SW480 (cell line): ENCODE data around the gene PITRM1.

Source experiments
- DNase-seq: peaks from one replicate; pipeline ENCODE4 v3.0.0-alpha.2; 2016; ENCODE audit warnings: low spot score

PITRM1 gene

GRCh38 chr10:3102720-3103427 lies 69.7 kb downstream of the PITRM1 start:
- DNase-seq: no peak

DNA sequence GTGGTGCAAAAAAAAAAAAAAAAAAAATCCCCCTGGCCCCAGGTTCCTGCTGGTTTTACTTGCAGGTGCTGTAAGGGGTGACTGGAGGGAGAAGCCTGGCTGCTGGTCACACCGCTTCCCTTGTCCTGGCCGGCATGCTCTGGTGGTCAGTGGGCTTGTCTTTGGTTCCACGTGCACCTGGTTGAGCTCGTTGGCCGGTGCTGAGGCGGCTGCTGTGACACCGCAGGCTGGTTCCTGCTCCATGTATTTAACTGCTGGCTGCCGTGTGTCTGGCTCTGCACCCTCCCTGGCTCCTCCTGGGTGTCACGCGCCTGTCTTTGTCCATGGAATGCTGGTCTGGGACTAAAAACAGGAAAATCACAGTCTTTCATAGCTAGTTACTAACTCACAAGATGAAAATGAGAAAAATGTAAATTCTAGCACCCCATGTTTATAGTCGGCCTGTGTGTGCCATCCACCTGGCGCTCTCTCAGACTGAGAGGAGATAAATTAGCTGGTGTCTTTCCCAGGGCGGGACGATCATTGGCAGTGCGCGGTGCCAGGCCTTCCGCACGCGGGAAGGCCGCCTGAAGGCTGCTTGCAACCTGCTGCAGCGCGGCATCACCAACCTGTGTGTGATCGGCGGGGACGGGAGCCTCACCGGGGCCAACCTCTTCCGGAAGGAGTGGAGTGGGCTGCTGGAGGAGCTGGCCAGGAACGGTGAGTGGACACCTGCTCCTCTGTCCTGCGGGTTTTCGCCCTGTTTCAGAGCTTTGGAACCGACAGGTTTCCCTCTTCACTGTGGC lies 71.5 kb downstream of the PITRM1 start:
- DNase-seq: no peak

DNA sequence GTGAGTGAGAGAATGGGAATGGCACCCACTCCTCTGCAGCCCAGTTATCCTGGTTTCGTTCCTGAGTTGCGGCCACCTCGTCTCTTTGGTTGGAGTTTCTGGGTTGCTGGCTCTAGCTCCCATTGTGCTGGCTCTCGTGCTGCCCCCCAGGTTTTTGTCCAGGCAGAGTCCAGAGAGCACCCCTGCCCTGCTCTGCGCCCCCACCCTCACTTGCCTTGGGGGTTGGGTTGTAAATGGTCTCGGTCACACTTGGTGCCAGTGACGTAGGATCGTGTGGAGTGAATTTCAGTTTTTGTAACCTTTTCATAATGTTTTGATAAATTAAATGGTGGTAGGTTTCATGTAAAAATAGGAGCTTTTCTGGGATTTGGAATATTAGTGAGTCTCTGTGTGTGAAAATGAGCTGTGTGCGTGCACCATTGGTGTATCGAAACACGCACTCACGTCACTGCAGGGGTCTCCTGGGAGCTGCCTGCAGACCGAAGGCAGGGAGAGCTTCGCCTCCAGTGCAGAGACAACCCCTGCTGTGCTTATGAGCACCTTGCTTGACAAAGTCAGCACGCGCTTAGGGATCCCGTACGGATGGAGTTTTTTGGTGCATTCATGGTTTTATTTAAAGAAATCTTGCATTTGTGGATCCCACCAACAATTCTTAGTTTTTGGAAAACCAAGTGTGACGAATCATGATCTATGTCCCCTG lies 72.3 kb downstream of the PITRM1 start:
- DNase-seq: no peak

GRCh38 chr10:3099291-3100092 lies 73.1 kb downstream of the PITRM1 start:
- no peak for DNase-seq

DNA sequence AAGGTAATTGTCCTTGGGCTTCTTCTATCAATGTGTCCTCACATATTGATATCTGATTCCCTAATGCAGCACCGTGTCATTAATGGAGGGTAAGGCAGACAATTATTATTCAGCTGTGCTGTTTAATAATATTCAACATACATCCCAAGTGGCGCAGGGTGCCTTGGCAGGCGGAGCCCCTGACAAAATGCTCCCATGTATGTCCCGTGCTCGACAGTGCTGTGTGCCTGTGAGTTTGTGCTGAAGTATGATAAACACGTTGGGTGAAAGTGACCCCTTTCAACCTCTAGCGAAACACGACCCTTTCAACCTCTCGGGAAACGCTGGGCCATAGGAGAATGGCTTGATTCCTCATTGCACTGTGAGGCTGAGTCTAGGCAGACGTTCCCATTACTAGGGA lies 73.9 kb downstream of the PITRM1 start:
- no peak for DNase-seq

DNA sequence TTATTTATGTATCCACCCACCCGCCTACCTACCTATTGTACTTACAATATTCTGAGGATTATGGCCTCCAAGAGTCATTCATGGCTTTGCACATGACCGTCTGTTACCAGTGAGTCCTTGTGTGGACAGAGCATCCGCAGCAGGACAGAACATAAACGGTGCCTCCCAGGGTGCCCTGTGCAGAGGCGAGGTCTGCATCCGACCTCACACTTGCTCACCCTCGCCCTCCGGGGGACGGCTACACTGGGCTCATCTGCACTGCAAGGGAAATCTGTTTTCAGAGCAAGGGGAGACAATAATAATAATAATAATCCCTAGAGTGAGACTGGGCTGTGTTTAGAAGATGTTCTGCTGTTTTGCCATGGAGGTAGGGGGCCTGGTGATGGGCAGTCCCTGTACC lies 75.4 kb downstream of the PITRM1 start:
- no peak for DNase-seq

GRCh38 chr10:3096149-3096548 lies 76.4 kb downstream of the PITRM1 start:
- peak; percentile 11 for DNase-seq

DNA sequence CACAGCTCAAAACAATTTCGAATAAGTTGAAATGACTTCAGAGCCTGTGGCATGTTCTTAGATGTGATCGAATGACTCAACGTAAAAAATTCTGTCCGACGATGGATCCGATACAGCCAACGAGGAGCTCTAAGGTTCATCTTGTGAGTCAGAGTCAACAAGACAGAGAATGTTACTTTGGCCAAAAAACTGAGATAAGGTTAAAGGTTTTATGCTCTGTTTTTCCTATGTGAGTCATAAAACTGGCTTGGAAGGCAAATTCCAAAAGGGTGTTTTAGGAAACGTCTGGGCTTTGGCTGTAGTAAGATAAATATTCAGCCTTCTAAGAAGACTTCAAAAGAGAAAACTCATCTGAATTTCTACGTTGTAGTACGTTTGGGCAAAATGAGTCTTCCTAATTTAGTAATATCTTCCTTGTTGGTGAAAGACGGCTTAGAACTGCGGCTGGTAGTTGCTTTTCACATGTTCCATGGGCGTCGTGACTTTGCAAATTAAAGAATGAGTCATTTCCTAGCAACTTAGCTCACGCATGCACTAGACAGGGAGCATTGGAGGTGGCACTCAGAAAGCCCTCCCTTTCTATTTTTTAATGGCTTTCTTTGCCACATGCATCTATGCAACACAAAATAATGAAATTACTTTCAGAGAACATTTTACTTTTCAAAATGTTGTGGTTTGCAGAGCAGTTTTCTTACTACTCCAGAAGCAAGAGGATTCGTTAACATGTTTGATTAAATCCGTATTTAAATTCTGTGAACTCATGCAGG lies 77.0 kb downstream of the PITRM1 start:
- DNase-seq: peak; percentile 85

DNA sequence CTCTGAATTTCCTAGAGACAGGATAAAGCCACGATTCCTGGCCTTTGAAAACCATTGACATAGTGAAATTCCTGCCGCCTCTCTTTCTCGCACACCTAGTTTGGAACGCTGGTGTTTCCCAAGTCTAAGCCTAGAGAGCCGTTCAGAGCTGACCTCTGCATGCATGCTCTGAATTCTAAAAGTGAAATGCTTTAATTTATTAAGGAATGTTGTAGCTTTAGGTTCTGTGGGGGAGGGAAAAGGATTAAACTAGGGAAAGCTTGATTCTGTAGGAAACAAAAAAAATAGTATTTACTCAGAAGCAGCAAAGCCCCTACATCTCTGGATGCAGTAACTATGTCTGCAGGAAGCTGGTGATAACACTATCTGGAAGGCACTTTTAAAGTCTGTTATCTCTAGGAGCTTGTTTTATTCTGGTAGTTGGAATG lies 78.0 kb downstream of the PITRM1 start:
- DNase-seq: no peak

DNA sequence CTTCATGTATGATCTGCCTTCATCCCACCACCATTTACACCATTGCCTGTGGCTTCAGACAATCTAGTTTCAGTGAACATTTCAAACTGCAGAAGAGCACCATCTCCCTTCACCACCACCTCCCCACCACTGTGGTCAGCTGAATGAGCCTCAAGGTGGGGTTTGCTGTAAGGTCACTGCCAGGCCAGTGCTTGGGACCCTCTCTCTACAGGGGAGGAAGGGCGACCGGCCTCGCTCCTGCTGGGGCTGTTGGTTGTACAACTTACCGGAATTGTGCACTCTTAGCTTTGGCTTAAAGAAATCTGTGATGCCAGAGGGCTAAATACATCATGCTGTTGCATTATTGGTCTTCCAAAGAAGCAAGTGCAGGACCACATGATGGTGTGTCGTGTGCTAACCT lies 78.6 kb downstream of the PITRM1 start:
- no peak for DNase-seq

DNA sequence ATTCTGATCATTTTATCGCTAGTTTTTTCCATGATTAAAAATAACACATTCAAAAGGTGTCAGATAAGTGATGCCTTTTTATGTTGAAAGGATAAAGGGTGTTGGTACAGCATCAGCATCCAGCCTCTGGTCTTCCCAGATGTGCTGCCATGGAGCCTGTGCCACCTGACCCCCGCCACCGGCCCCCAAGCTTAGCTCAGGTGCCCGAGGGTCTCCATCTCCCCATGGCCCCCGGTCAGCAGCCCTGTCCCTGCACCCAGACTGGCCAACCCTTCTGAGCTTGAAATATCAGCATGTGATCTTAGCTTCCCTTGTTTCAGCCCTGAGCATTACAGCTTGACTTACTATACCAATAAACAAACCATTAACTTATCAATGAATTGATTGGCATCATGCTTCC lies 80.7 kb downstream of the PITRM1 start:
- DNase-seq: no peak

- DNase-seq: peak; percentile 10
Measured at GRCh38 chr10:3090914-3091787, 81.4 kb downstream of the PITRM1 start.

- DNase-seq: no peak
Measured at GRCh38 chr10:3090388-3090787, 82.2 kb downstream of the PITRM1 start.
